Endodermal cell (in vitro differentiated cells): ENCODE data around the gene IL20RB. TPM values are rescaled to one million over a fixed set of nuclear protein-coding genes. Genes with fewer than 3 reads are reported as not detected.

Experiments
- DNase-seq: peaks from one replicate; pipeline ENCODE4 v3.0.0-alpha.2; 2017
- H3K27ac ChIP-seq: 2 replicates; pipeline ENCODE4 v1.5.1; 2013; ENCODE audit warnings: mild to moderate bottlenecking, low read depth, low read length, moderate library complexity
- H3K27me3 ChIP-seq: 2 replicates; pipeline ENCODE4 v1.6.1; 2013; ENCODE audit warnings: mild to moderate bottlenecking, low read length, moderate library complexity; ENCODE audit not compliant: insufficient read depth, control insufficient read depth, poor library complexity, severe bottlenecking
- H3K36me3 ChIP-seq: 2 replicates; pipeline ENCODE4 v1.7.0; 2013; ENCODE audit warnings: mild to moderate bottlenecking, low read length, moderate library complexity; ENCODE audit not compliant: control insufficient read depth, insufficient read depth
- H3K4me1 ChIP-seq: one replicate; pipeline ENCODE4 v1.7.0; 2013; ENCODE audit warnings: low read length; ENCODE audit not compliant: control insufficient read depth, insufficient read depth
- H3K4me3 ChIP-seq: 2 replicates; pipeline ENCODE4 v1.5.1; 2013; ENCODE audit warnings: mild to moderate bottlenecking, low read length, moderate library complexity
- H3K9ac ChIP-seq: 2 replicates; pipeline ENCODE4 v1.6.1; 2013; ENCODE audit warnings: mild to moderate bottlenecking, low read length, moderate library complexity; ENCODE audit not compliant: poor library complexity, severe bottlenecking; ENCODE audit errors: extremely low read depth
- H3K9me3 ChIP-seq: 2 replicates; pipeline ENCODE4 v1.6.1; 2013; ENCODE audit warnings: mild to moderate bottlenecking, low read length, moderate library complexity; ENCODE audit not compliant: control insufficient read depth
- H3K27ac Mint-ChIP-seq: 2 replicates; pipeline ENCODE4 v1.8.0; 2020; ENCODE audit warnings: mixed read lengths
- H3K27me3 Mint-ChIP-seq: 2 replicates; pipeline ENCODE4 v1.8.0; 2021; ENCODE audit warnings: mild to moderate bottlenecking, mixed read lengths; ENCODE audit not compliant: insufficient read depth
- H3K36me3 Mint-ChIP-seq: 2 replicates; pipeline ENCODE4 v1.8.0; 2020; ENCODE audit warnings: low read depth, mixed read lengths
- H3K4me1 Mint-ChIP-seq: 2 replicates; pipeline ENCODE4 v1.8.0; 2020; ENCODE audit warnings: mixed read lengths
- H3K4me3 Mint-ChIP-seq: 2 replicates; pipeline ENCODE4 v1.8.0; 2020; ENCODE audit warnings: mild to moderate bottlenecking, moderate library complexity, mixed read lengths
- H3K9me3 Mint-ChIP-seq: 2 replicates; pipeline ENCODE4 v1.8.0; 2020; ENCODE audit warnings: mild to moderate bottlenecking, mixed read lengths
- CTCF ChIP-seq: fragments of 200-600 bp; sonication (generic); conservative IDR thresholded peaks from 2 replicates; pipeline ENCODE4 v1.5.0; 2021; ENCODE audit warnings: antibody characterized with exemption, mild to moderate bottlenecking
- WGBS, 2 experiments: methylation state at CpG; one replicate each; pipeline versions ENCODE4 v1.1.5 to v1.1.7; 2013; ENCODE audit warnings: missing lambda C conversion rate in 2 of 2, mixed read lengths in 1 of 2; ENCODE audit not compliant: insufficient coverage in 1 of 2, insufficient read length in 1 of 2; 5-methylcytosine and 5-hydroxymethylcytosine counted together
- total RNA-seq, 2 donors: library from RNA; stranded (reverse); fragmentation: NEBNext Ultra II Directional in 1 of 2; extraction: Animal tissue kit (Norgen Biotek cat#: 25700) in 1 of 2; gene quantifications; 2 replicates in 1 of 2; 3 replicates in 1 of 2; pipeline ENCODE4 v1.2.1, GENCODE V29; 2021

Gene IL20RB
- total RNA-seq, 2 donors from 2014 or later = 1.7 to 2.1 TPM

DNA sequence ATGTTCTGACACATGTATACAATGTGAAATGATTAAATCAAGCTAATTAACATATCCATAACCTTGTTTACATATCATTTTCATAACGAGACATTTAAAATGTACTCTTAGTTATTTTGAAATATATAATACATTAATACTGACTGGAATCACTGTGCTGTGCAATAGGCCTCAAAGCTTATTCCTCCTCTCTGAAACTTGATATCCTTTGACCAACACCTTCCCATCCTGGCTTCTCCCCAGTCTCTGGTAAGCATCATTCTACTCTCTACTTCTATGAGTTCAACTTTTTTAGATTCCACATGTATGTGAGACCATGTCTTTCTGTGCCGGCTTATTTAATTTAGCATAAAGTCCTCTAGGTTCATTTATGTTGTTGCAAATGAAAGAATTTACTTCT lies 47.1 kb upstream of the IL20RB start:
- Mint-ChIP-seq H3K27me3 (no peaks in the 10 kb centered on the region), H3K9me3 (peaks cover 3% of the 10 kb centered on the region), H3K4me1 (peaks cover 25% of the 10 kb centered on the region), H3K27ac (no peak overlapping the region), H3K36me3 (peaks cover 3% of the 10 kb centered on the region), H3K4me3 (no peak overlapping the region)
- Histone ChIP-seq H3K4me3 (no peak overlapping the region), H3K27ac (no peak overlapping the region), H3K9ac (no peak overlapping the region), H3K9me3 (peaks cover 12% of the 10 kb centered on the region), H3K36me3 (no peaks in the 10 kb centered on the region), H3K27me3 (no peaks in the 10 kb centered on the region), H3K4me1 (no peaks in the 10 kb centered on the region)
- no peak for DNase-seq
- no peak for TF ChIP-seq CTCF
- WGBS, 2 experiments = 100% methylated on average over 1 of the region's 2 CpGs; no CpG with 5 or more reads in 1 of the 2 experiments

GRCh38 chr3:136913168-136913567 lies 44.6 kb upstream of the IL20RB start:
- no peak for DNase-seq
- Histone ChIP-seq H3K9ac (no peak overlapping the region), H3K27ac (no peak overlapping the region), H3K36me3 (no peaks in the 10 kb centered on the region), H3K4me3 (no peak overlapping the region), H3K27me3 (no peaks in the 10 kb centered on the region), H3K9me3 (peaks cover 11% of the 10 kb centered on the region), H3K4me1 (no peaks in the 10 kb centered on the region)
- Mint-ChIP-seq H3K4me1 (peaks cover 18% of the 10 kb centered on the region), H3K4me3 (no peak overlapping the region), H3K9me3 (no peaks in the 10 kb centered on the region), H3K36me3 (no peaks in the 10 kb centered on the region), H3K27me3 (no peaks in the 10 kb centered on the region), H3K27ac (no peak overlapping the region)
- no peak for TF ChIP-seq CTCF
- WGBS, 2 experiments = 89 to 97% methylated on average over 1 of the region's 1 CpG

DNA sequence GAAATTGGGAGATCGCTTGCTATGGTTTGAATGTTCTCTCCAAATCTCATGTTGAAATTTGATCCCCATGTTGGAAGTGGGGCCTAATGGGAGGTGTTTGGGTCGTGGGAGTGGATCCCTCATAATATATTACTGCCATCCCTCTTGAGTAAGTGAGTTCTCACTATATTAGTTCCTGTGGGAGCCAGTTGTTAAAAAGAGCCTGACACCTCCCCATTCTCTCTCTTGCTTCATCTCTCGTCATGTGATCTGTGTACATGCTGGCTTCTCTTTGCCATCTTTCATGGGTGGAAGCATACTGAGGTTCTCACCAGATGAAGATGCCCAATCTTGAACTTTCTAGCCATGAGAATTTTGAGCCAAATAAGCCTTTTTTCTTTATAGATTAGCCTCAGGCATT lies 43.0 kb upstream of the IL20RB start:
- DNase-seq = no peak
- H3K4me1 ChIP-seq = no peaks in the 10 kb centered on the region
- Mint-ChIP-seq H3K36me3 (no peaks in the 10 kb centered on the region), H3K4me1 (peaks cover 22% of the 10 kb centered on the region), H3K4me3 (no peak overlapping the region), H3K27ac (no peak overlapping the region), H3K9me3 (no peaks in the 10 kb centered on the region), H3K27me3 (no peaks in the 10 kb centered on the region)
- H3K27me3 ChIP-seq = no peaks in the 10 kb centered on the region
- no peak for TF ChIP-seq CTCF
- H3K9ac ChIP-seq = no peak overlapping the region
- 86% methylated on average over 1 to 2 of the region's 3 CpGs for WGBS, 2 experiments
- no peak overlapping the region for H3K4me3 ChIP-seq
- no peaks in the 10 kb centered on the region for H3K36me3 ChIP-seq
- H3K27ac ChIP-seq = no peak overlapping the region
- H3K9me3 ChIP-seq = peaks cover 11% of the 10 kb centered on the region
